A549 treated with dexamethasone at 1 μM for 4 hours (cell line): ENCODE data around the gene COL5A2. TPM values are rescaled to one million over a fixed set of nuclear protein-coding genes. Genes with fewer than 3 reads are reported as not detected.

Experiments
- total RNA-seq: library from RNA; stranded (reverse); fragments of 200-300 nt; extraction: Qiagen RNA extraction; gene quantifications from 5 replicates; pipeline ENCODE4 v1.2.3, GENCODE V29; 2022

COL5A2 gene
- 46.6 to 84.3 TPM (median 73.8 TPM) in 5 replicates for total RNA-seq

DNA sequence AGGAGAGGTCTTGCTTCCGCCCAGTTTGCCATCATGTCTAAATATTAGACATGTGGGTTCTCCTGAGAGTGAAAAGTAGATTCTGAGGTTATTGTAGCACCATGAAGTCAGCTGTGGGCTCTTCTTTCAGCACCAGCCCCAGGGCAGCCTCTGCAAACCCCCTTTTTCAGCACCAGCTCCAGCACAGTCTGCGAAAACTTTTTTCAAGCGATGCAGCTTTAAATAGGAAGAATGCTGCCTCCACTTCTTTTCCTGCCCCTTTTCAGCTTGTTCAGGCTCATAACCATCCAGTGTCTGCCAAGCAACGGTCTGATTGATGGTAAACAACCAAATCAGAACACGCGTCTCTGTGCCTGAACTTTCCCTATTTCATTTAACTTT lies at the start of gene COL5A2:
COL5A2 (minus strand) TSS at position 192 of the 381 bp plus-strand sequence; CDS start at position 35, 157 bp downstream.

Other genes starting within 250 kb of the COL5A2 start
- gene COL3A1, start 205.4 kb downstream of the COL5A2 start, total RNA-seq = 0.12 to 0.27 TPM (median 0.21 TPM) in 5 replicates